Esophagus muscularis mucosa (tissue), 4 donors: ENCODE measurements around the gene PIP. TPM values are rescaled to one million over a fixed set of nuclear protein-coding genes. Genes with fewer than 3 reads are reported as not detected.
"Not testable (repeated sequence)": the region's sequence is repeated elsewhere in the genome, so short reads cannot be mapped to it uniquely, and the experiment has no call there.

Source experiments
- DNase-seq: peaks from one replicate; pipeline ENCODE4 v3.0.0-alpha.2; 2017; ENCODE audit errors: extremely low spot score
- H3K27ac ChIP-seq, 4 donors: fragments of 200-600 bp; sonication (generic); replicated peaks in 1 of 4; 1 replicate in 3 of 4; 2 replicates in 1 of 4; pipeline ENCODE4 v1.5.1; 2016 to 2019; ENCODE audit warnings: mild to moderate bottlenecking in 1 of 4
- H3K27me3 ChIP-seq, 4 donors: fragments of 200-600 bp; sonication (generic); one replicate each; pipeline versions ENCODE4 v1.5.1 to v1.6.0; 2016 to 2019
- H3K36me3 ChIP-seq, 4 donors: fragments of 200-600 bp; sonication (generic); one replicate each; pipeline ENCODE4 v1.5.1; 2016 to 2019
- H3K4me1 ChIP-seq, 4 donors: fragments of 200-600 bp; sonication (generic); one replicate each; pipeline ENCODE4 v1.5.1; 2016 to 2019
- H3K4me3 ChIP-seq, 4 donors: fragments of 200-600 bp; sonication (generic); 1 replicate in 2 of 4; 2 replicates in 2 of 4; pipeline ENCODE4 v1.5.1; 2016 to 2019; ENCODE audit warnings: mild to moderate bottlenecking in 4 of 4, moderate library complexity in 1 of 4
- H3K9me3 ChIP-seq, 4 donors: fragments of 200-600 bp; sonication (generic); 1 replicate in 3 of 4; 2 replicates in 1 of 4; pipeline ENCODE4 v1.5.1; 2016 to 2019
- EP300 ChIP-seq: sonication (generic); formaldehyde crosslinking; IDR thresholded peaks from one replicate; pipeline ENCODE4 v1.6.1; 2017; ENCODE audit warnings: antibody characterized with exemption
- POLR2A ChIP-seq: fragments of 450-650 bp; IDR thresholded peaks from one replicate; pipeline ENCODE4 v1.6.1; 2017; ENCODE audit warnings: antibody characterized with exemption, moderate library complexity, mild to moderate bottlenecking, low read depth
- POLR2AphosphoS5 ChIP-seq, 2 donors: sonication (generic); formaldehyde crosslinking; IDR thresholded peaks; one replicate each; pipeline ENCODE4 v1.6.1; 2017; ENCODE audit warnings: antibody characterized with exemption in 2 of 2
- WGBS: methylation state at CpG from one replicate; pipeline ENCODE4 v1.1.5; 2018; 5-methylcytosine and 5-hydroxymethylcytosine counted together
- intact Hi-C: fragments of 100-400 bp; cut with DNase I; formaldehyde crosslinking; loops from one replicate; pipeline ENCODE4 v1.15.1; 2023
- total RNA-seq, 4 donors: library from RNA; depleted of rRNA; stranded (reverse); fragments of >200 nt; gene quantifications; one replicate each; pipeline versions ENCODE4 v1.1.0 to v1.2.1, GENCODE V29; 2016
- TF ChIP-seq, protein P1 (sequence below), 3 experiments: fragments of 200-600 bp in 2 of 3; fragments of 450-650 bp in 1 of 3; sonication (generic) in 2 of 3; IDR thresholded peaks; one replicate each; pipeline ENCODE4 v1.5.1; 2017 to 2019; ENCODE audit warnings: antibody characterized with exemption in 3 of 3, mild to moderate bottlenecking in 2 of 3, moderate library complexity in 1 of 3

PIP gene
- total RNA-seq, 4 donors from 2014 or later = not detected

DNA sequence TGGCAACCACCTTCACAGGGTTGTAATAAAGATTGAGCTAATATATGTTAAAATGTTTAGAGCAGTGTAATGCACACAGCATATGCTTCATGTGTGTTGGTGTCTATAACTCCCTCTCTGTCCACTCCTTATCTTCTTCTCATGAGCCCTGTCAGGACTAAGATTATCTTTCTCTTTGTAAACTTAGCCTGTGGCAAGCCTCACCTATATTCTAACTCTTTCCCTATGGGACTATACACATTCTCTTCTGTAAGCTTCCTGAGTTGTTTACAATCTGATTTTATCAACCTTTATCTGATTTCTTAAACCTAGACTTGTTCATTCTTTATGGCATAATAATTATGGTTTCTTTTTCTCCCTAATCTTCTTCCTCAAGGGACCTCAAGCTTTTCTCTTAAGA lies 2.4 kb upstream of the PIP start:
- Histone ChIP-seq H3K9me3 (peaks cover 0 to 8% (median 0%) of the 10 kb centered on the region in 4 donors), H3K4me1 (no peaks in the 10 kb centered on the region), H3K36me3 (no peaks in the 10 kb centered on the region), H3K27me3 (no peaks in the 10 kb centered on the region), H3K27ac (no peak overlapping the region), H3K4me3 (no peak overlapping the region)
- no peak for DNase-seq
- intact Hi-C loops = no loop called here
- TF ChIP-seq POLR2AphosphoS5 (IDR thresholded peaks at IDR 0.05) (no peak), POLR2A (no peak), EP300 (no peak)
- TF ChIP-seq, protein P1, sequence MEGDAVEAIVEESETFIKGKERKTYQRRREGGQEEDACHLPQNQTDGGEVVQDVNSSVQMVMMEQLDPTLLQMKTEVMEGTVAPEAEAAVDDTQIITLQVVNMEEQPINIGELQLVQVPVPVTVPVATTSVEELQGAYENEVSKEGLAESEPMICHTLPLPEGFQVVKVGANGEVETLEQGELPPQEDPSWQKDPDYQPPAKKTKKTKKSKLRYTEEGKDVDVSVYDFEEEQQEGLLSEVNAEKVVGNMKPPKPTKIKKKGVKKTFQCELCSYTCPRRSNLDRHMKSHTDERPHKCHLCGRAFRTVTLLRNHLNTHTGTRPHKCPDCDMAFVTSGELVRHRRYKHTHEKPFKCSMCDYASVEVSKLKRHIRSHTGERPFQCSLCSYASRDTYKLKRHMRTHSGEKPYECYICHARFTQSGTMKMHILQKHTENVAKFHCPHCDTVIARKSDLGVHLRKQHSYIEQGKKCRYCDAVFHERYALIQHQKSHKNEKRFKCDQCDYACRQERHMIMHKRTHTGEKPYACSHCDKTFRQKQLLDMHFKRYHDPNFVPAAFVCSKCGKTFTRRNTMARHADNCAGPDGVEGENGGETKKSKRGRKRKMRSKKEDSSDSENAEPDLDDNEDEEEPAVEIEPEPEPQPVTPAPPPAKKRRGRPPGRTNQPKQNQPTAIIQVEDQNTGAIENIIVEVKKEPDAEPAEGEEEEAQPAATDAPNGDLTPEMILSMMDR (IDR thresholded peaks at IDR 0.05) = no peak

DNA sequence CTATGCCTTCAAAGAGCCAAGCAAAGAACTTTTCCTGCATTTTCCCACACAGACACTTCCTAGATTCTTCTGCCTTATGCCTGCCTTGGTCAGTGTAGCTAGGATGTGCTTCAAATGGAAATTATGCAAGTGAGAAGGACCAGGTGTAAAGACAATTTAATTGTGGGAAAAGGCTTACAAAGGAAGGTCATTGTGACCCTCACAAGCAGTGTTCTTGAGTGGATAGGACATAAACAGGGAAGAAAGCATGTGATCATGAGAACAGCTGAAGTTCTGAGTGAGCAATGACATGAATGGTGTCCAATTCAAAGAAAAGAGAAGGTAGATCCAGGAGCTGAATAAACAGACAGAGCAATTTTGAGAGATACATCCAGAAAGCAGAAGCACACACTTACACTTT lies 1.3 kb upstream of the PIP start:
- Histone ChIP-seq H3K4me1 (no peaks in the 10 kb centered on the region), H3K9me3 (peaks cover 0 to 3% (median 0%) of the 10 kb centered on the region in 4 donors), H3K27ac (no peak overlapping the region), H3K27me3 (no peaks in the 10 kb centered on the region), H3K4me3 (no peak overlapping the region), H3K36me3 (no peaks in the 10 kb centered on the region)
- TF ChIP-seq POLR2AphosphoS5 (IDR thresholded peaks at IDR 0.05) = no peak
- TF ChIP-seq POLR2A = no peak
- TF ChIP-seq EP300 = no peak
- TF ChIP-seq, protein P1 (IDR thresholded peaks at IDR 0.05) = no peak
- intact Hi-C loops = no loop called here
- no peak for DNase-seq

DNA sequence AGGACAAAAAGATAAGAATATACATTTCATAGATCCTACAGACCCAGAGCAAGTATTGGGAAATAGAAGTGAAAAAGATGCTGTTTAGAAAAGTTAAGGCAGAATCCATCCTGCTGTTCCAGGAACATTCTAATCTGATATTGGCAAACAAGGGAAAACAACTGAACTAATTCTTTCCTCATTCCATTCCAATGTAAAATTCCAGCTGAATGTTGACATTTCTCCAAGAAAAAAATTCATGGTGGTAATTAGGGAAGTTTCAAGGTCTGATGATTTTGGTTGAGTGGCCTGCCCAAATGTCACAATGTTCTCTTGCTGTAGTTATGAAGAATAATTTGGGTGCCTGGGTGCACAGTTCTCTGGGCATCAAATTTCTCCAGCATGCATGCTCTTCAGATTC lies 15.2 kb downstream of the PIP start:
- H3K27me3 ChIP-seq = no peaks in the 10 kb centered on the region
- H3K9me3 ChIP-seq = no peaks in the 10 kb centered on the region
- no peak overlapping the region for H3K4me3 ChIP-seq
- no peak for TF ChIP-seq POLR2A
- TF ChIP-seq EP300 = no peak
- TF ChIP-seq, protein P1 (IDR thresholded peaks at IDR 0.05) = no peak
- no peak for TF ChIP-seq POLR2AphosphoS5 (IDR thresholded peaks at IDR 0.05)
- intact Hi-C loops = no loop called here
- DNase-seq = no peak
- H3K36me3 ChIP-seq = no peaks in the 10 kb centered on the region
- H3K4me1 ChIP-seq = no peaks in the 10 kb centered on the region
- H3K27ac ChIP-seq = no peak overlapping the region

GRCh38 chr7:143148050-143148449 lies 16.2 kb downstream of the PIP start:
- intact Hi-C loops = no loop called here
- 54% methylated on average over 4 of the region's 4 CpGs for WGBS
- no peaks in the 10 kb centered on the region for H3K36me3 ChIP-seq
- H3K4me3 ChIP-seq = no peak overlapping the region
- H3K27me3 ChIP-seq = no peaks in the 10 kb centered on the region
- no peak overlapping the region for H3K27ac ChIP-seq
- no peak for TF ChIP-seq POLR2A
- TF ChIP-seq, protein P1 (IDR thresholded peaks at IDR 0.05) = no peak
- no peak for TF ChIP-seq POLR2AphosphoS5 (IDR thresholded peaks at IDR 0.05)
- no peak for TF ChIP-seq EP300
- no peaks in the 10 kb centered on the region for H3K9me3 ChIP-seq
- no peaks in the 10 kb centered on the region for H3K4me1 ChIP-seq
- DNase-seq = no peak

DNA sequence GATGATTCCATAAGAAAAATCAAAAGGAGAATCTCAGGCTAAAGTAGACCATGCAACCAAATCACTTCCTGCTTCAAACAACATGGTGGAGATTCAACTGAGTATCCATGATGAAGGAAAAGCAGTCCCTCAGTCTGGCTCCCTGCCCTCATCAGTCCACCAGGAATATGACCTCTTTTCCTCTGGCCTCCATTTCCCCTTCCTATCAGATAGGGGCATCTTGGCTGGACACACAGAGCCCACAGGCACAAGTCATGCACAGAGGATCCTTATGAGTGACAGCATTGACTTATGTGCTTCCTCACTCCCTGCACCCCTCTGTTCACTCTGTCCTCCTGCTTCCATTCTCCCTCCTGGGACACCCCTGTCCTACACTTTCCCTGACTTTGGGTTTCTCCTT lies 16.8 kb downstream of the PIP start:
- Histone ChIP-seq H3K27me3 (no peaks in the 10 kb centered on the region), H3K36me3 (no peaks in the 10 kb centered on the region), H3K4me1 (no peaks in the 10 kb centered on the region), H3K9me3 (no peaks in the 10 kb centered on the region), H3K27ac (no peak overlapping the region), H3K4me3 (no peak overlapping the region)
- DNase-seq = no peak
- intact Hi-C loops = no loop called here
- TF ChIP-seq, protein P1 (IDR thresholded peaks at IDR 0.05) = no peak
- TF ChIP-seq POLR2A (no peak), POLR2AphosphoS5 (IDR thresholded peaks at IDR 0.05) (no peak), EP300 (no peak)

- intact Hi-C loops, H3K4me1 ChIP-seq, DNase-seq, H3K27ac ChIP-seq, H3K36me3 ChIP-seq, H3K27me3 ChIP-seq, H3K4me3 ChIP-seq, H3K9me3 ChIP-seq: not testable (repeated sequence)
- WGBS = 94% methylated on average over 6 of the region's 6 CpGs
These were observed 18.8 kb downstream of the PIP start for GRCh38 chr7:143150696-143151095.

DNA sequence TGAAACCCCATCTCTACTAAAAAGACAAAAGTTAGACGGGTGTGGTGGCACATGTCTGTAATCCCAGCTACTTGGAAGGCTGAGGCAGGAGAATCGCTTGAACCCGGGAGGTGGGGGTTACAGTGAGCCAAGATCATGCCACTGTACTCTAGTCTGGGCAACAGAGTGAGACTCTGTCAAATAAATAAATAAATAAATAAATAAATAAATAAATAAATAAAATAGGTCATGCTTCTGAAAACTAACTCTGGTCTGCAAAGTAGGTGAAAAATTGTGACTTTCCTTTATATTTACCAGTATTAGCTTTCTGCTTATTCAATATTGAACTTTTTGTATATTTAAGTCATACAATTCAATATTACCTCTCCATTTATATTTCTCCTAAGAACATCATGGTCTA lies 26.7 kb downstream of the PIP start:
- DNase-seq, H3K9me3 ChIP-seq, H3K4me1 ChIP-seq, H3K27me3 ChIP-seq, H3K27ac ChIP-seq, H3K36me3 ChIP-seq, intact Hi-C loops, H3K4me3 ChIP-seq: not testable (repeated sequence)
- 89% methylated on average over 3 of the region's 3 CpGs for WGBS
